Smooth muscle cell (in vitro differentiated cells): ENCODE measurements around the gene RASA3. TPM values are rescaled to one million over a fixed set of nuclear protein-coding genes. Genes with fewer than 3 reads are reported as not detected.

Source experiments
- DNase-seq: peaks from one replicate; lab custom pipeline; 2025; ENCODE audit not compliant: unreplicated experiment; lab: John Stamatoyannopoulos, UW
- H2AFZ ChIP-seq: fragments of 200-600 bp; sonication (generic); 2 replicates; pipeline ENCODE4 v1.6.0; 2016; ENCODE audit warnings: antibody characterized with exemption, low read depth, mild to moderate bottlenecking
- H3F3A ChIP-seq: fragments of 200-600 bp; sonication (generic); 2 replicates; pipeline ENCODE4 v1.6.0; 2017; ENCODE audit warnings: antibody characterized with exemption, low read depth
- H3K27ac ChIP-seq: fragments of 200-600 bp; sonication (generic); 2 replicates; pipeline ENCODE4 v1.5.1; 2016; ENCODE audit warnings: low read depth, mild to moderate bottlenecking
- H3K27me3 ChIP-seq: fragments of 200-600 bp; sonication (generic); 2 replicates; pipeline ENCODE4 v1.6.1; 2016; ENCODE audit warnings: low read depth, mild to moderate bottlenecking
- H3K36me3 ChIP-seq: fragments of 200-600 bp; sonication (generic); 2 replicates; pipeline ENCODE4 v1.5.1; 2016; ENCODE audit warnings: low read depth
- H3K4me1 ChIP-seq: fragments of 200-600 bp; sonication (generic); 2 replicates; pipeline ENCODE4 v1.5.1; 2016; ENCODE audit warnings: low read depth
- H3K4me2 ChIP-seq: fragments of 200-600 bp; sonication (generic); 2 replicates; pipeline ENCODE4 v1.6.0; 2016; ENCODE audit warnings: mild to moderate bottlenecking
- H3K4me3 ChIP-seq: fragments of 200-600 bp; sonication (generic); 2 replicates; pipeline ENCODE4 v1.5.1; 2016; ENCODE audit warnings: mild to moderate bottlenecking
- H3K79me2 ChIP-seq: fragments of 200-600 bp; sonication (generic); 2 replicates; pipeline ENCODE4 v1.6.0; 2016; ENCODE audit warnings: low read depth, mild to moderate bottlenecking
- H3K9ac ChIP-seq: fragments of 200-600 bp; sonication (generic); 2 replicates; pipeline ENCODE4 v1.6.0; 2016; ENCODE audit warnings: low read depth
- H3K9me3 ChIP-seq: fragments of 200-600 bp; sonication (generic); replicated peaks from 2 replicates; pipeline ENCODE4 v1.5.1; 2016; ENCODE audit warnings: low read depth
- H4K20me1 ChIP-seq: fragments of 200-600 bp; sonication (generic); 2 replicates; pipeline ENCODE4 v1.6.0; 2016; ENCODE audit warnings: low read depth
- CTCF ChIP-seq: fragments of 200-600 bp; sonication (generic); IDR thresholded peaks from 2 replicates; pipeline ENCODE4 v1.5.1; 2017; ENCODE audit warnings: borderline replicate concordance, mild to moderate bottlenecking, antibody characterized with exemption; ENCODE audit not compliant: insufficient read depth, poor library complexity, severe bottlenecking
- WGBS: methylation state at CpG from one replicate; pipeline ENCODE4 v1.1.7; 2016; ENCODE audit warnings: low lambda C conversion rate; 5-methylcytosine and 5-hydroxymethylcytosine counted together
- polyA plus RNA-seq: library from polyadenylated mRNA; unstranded; fragments of >200 nt; fragmentation: Nextera tagmentation; extraction: Ambion mirVana; gene quantifications from 2 replicates; pipeline ENCODE4 v1.2.1, GENCODE V29; 2016
- total RNA-seq: library from RNA; depleted of rRNA; stranded (reverse); fragments of >200 nt; gene quantifications from 2 replicates; pipeline ENCODE4 v1.2.3, GENCODE V29; 2014

Gene RASA3
- total and polyA plus RNA-seq, 2 experiments from 2014 or later: 21.3 to 26.8 TPM

- Histone ChIP-seq H3K79me2 (peaks cover 48% of the 10 kb centered on the region), H3F3A (no peaks in the 10 kb centered on the region), H4K20me1 (peaks cover 87% of the 10 kb centered on the region), H3K9ac (no peak overlapping the region), H3K4me2 (no peak overlapping the region), H3K36me3 (no peaks in the 10 kb centered on the region), H2AFZ (no peak overlapping the region), H3K9me3 (no peaks in the 10 kb centered on the region), H3K4me3 (no peak overlapping the region), H3K4me1 (peaks cover 22% of the 10 kb centered on the region), H3K27ac (no peak overlapping the region), H3K27me3 (no peaks in the 10 kb centered on the region)
- DNase-seq: no peak
- TF ChIP-seq CTCF: no peak
- 96% methylated on average over 20 of the region's 21 CpGs for WGBS
Observed at GRCh38 chr13:114037674-114038073, 94.7 kb downstream of the RASA3 start.

GRCh38 chr13:114035583-114036531 lies 96.6 kb downstream of the RASA3 start:
- 76% methylated on average over 40 of the region's 40 CpGs for WGBS
- H3F3A ChIP-seq: no peaks in the 10 kb centered on the region
- H3K79me2 ChIP-seq: peaks cover 38% of the 10 kb centered on the region
- TF ChIP-seq CTCF: no peak
- H3K27ac ChIP-seq: no peak overlapping the region
- no peaks in the 10 kb centered on the region for H3K27me3 ChIP-seq
- H3K9ac ChIP-seq: no peak overlapping the region
- no peaks in the 10 kb centered on the region for H3K9me3 ChIP-seq
- no peaks in the 10 kb centered on the region for H3K36me3 ChIP-seq
- H2AFZ ChIP-seq: no peak overlapping the region
- DNase-seq: no peak
- no peak overlapping the region for H3K4me3 ChIP-seq
- H4K20me1 ChIP-seq: peaks cover 86% of the 10 kb centered on the region
- H3K4me2 ChIP-seq: no peak overlapping the region
- H3K4me1 ChIP-seq: peaks cover 22% of the 10 kb centered on the region

- Histone ChIP-seq H3K36me3 (no peaks in the 10 kb centered on the region), H3K4me3 (no peak overlapping the region), H3K4me1 (peaks cover 22% of the 10 kb centered on the region), H4K20me1 (peaks cover 90% of the 10 kb centered on the region), H3K9me3 (no peaks in the 10 kb centered on the region), H3K27me3 (no peaks in the 10 kb centered on the region), H3K27ac (no peak overlapping the region), H3K9ac (no peak overlapping the region), H3K4me2 (no peak overlapping the region), H2AFZ (no peak overlapping the region), H3K79me2 (peaks cover 35% of the 10 kb centered on the region), H3F3A (no peaks in the 10 kb centered on the region)
- no peak for DNase-seq
- TF ChIP-seq CTCF: no peak
- WGBS: 90% methylated on average over 10 of the region's 10 CpGs
Observed at GRCh38 chr13:114035186-114035582, 97.2 kb downstream of the RASA3 start.
